GM12875 (cell line): ENCODE measurements around the gene RSPRY1.

Source experiments
- H3K4me3 ChIP-seq: one replicate; pipeline ENCODE4 v1.5.1; 2011; ENCODE audit warnings: low read depth, low read length, control low read depth
- TF ChIP-seq, protein P1 (sequence below): IDR thresholded peaks from 2 replicates; pipeline ENCODE4 v1.5.1; 2011; ENCODE audit warnings: low read depth, mild to moderate bottlenecking, control low read depth, inconsistent platforms, low read length, moderate library complexity, borderline replicate concordance; ENCODE audit not compliant: insufficient read depth

RSPRY1 gene

DNA sequence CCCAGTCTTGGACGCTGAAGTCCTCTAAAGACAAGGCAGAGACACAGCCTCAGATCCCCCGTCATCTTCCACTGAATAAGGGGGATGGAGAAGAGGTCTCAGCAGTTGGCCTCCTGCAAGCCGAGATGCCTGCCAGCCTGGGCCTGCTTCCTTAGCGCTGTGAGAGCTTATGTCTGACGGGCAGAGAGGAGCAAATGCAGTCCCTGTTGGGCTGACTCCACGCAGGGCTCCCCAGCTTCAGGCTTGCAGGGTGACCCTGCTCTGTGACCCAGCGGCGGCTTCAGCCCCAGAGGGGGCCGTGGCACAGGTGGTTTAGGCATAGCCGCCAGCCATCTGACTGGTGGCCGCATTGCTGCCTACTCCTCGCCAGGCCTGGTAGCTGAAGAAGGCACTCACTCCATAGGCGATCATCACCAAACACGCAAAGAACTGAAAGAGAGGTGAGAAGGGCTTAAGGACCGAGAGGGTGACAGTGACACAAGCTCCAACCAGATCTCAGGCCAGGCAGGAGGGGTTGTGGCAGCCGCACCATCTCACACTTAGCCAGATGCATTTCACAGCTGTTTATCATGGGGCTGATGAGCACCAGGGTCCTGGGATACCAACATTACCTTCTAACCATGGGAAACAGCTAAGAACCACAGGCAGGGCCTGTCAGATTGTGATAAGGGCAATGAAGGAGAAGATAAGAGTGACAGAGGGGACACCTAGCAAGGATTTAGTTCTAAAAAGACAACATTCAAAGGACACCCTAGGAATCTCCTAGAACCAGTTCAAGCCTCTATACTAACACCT, 70.7 kb downstream of the RSPRY1 start:
- no peak overlapping the region for H3K4me3 ChIP-seq
- TF ChIP-seq, protein P1, sequence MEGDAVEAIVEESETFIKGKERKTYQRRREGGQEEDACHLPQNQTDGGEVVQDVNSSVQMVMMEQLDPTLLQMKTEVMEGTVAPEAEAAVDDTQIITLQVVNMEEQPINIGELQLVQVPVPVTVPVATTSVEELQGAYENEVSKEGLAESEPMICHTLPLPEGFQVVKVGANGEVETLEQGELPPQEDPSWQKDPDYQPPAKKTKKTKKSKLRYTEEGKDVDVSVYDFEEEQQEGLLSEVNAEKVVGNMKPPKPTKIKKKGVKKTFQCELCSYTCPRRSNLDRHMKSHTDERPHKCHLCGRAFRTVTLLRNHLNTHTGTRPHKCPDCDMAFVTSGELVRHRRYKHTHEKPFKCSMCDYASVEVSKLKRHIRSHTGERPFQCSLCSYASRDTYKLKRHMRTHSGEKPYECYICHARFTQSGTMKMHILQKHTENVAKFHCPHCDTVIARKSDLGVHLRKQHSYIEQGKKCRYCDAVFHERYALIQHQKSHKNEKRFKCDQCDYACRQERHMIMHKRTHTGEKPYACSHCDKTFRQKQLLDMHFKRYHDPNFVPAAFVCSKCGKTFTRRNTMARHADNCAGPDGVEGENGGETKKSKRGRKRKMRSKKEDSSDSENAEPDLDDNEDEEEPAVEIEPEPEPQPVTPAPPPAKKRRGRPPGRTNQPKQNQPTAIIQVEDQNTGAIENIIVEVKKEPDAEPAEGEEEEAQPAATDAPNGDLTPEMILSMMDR: no peak

DNA sequence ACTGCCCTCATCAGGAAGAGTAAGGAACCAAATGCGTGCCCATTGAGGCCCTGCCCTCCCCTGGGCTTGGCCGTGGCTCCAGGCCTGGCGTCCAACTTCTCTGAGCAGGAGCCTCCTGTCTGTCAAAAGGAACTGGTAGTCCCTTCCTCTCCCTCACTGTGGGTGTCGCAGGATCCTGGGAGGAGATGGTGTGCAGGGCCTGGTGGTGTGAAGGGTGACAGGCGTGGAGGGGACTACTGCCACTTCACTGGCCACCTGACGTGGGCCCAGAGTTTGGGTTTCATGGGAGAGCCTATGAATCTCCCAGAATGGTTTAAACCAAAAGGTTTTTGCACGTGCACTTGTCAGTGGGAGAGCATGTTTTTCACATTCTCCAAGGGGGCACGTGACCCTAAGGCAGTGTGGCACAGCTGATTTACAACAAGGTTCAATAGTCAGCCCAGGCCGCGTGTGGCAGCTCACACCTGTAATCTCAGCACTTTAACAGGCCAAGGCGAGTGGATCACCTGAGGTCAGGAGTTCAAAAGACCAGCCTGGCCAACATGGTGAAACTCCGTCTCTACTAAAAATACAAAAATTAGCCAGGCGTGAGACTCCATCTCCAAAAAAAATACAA, 71.4 kb downstream of the RSPRY1 start:
- TF ChIP-seq, protein P1: no peak
- no peak overlapping the region for H3K4me3 ChIP-seq

DNA sequence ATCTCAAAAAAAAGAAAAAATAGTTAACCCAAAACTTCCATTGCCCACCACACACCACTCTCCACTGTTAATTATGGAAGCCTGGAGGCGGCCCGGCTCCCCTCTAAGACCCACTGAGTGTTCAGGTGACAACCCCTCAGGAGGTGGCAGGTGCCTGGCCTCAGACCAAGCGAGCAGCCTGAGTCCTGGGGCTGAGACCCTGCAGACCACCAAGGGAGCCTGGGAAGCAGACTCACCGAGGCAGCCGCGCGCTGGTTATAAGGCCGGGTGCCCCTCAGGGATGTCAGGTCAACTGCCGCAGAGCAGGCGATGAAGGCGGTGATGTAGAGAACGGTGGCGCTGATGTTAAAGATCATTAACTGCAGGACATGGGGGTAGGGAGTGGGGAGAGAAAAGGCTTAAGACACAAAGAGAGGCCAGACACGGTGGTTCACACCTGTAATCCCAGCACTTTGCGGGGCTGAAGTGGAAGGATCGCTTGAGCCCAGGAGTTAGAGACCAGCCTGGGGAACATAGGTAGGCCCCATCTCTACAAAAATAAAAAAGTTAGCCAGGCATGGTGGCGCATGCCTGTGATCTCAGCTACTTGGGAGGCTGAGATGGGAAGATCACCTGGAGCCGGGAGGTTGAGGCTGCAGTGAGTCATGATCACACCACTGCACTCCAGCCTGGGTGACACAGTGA, 72.2 kb downstream of the RSPRY1 start:
- H3K4me3 ChIP-seq: no peak overlapping the region
- TF ChIP-seq, protein P1: no peak

DNA sequence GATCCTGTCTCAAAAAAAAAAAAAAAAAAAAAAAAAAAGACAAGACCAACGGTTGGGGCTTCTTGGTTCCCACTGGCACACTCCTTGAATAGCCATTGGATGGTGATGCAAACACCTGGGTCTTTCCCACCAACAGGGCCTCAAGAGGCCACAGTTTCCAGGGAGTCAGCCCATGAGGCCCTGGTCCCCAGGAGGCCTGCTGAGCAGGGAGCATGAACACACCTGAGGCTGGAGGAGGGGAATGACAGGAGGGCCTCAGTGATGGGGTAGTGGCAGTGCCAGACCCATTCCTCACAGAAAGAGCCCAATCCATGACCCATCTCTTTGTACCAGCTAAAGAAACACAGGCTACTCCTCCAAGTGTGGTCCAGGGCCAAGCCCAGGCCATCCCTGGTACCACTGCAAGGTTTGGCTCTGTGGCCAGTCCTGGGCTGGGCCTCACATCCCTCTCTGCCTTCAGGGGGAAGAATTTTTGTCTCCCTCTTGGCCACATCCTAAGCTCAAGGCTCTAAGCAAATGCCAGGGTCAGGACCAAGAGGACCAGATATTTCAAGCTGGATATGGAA, 72.9 kb downstream of the RSPRY1 start:
- TF ChIP-seq, protein P1: no peak
- no peak overlapping the region for H3K4me3 ChIP-seq

DNA sequence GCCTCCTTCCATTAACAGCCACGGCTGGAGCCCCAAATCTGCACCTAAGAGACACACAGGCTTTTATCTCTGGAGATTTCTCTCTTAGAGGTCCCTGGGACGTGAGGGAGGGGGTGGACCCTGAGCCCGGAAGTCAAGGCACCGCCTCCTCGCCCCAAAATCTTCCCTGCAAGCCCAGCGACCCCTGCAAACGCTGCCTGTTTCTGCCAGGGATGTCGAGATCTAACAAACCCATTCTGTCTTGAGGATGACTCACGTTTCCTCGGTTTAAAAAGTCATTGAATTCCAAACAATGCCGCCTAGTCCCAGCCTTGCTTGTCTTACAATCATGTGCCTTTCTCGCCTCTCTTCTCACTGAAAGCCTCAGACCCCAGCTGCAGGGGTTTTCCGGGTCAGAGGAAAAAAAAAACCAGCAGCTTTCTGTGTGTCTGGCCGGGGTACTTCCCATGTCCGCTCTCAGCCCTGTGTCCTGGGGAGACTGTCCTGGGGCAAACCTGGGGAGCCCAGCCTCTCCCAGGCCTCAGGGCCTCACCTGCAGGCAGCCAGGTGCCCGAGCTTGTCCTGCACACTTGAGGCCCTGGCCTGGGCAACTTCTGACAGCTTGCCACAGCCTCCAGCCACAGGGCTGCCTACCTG, 74.3 kb downstream of the RSPRY1 start:
- TF ChIP-seq, protein P1: no peak
- peak overlapping the region; percentile 38 for H3K4me3 ChIP-seq

DNA sequence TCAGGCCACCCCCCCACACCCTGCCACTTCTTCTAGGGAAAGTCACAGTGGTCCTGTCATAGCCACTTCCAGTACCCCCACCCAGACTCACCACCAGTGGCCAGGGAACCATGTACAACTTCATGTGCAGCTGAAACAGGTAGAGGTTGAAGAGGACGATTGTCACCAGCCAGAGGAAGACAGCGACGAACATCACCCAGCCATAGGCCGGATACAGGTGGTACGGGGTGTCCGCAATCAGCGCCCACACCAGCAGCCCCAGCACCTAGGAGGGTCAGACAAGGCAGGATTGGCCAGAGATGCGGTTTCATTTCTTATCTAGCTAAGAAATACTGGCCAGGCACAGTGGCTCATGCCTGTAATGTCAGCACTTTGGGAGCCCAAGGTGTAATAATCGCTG, 75.7 kb downstream of the RSPRY1 start:
- TF ChIP-seq, protein P1: no peak
- H3K4me3 ChIP-seq: no peak overlapping the region
